Adipose tissue (tissue), 3 donors: ENCODE data around the gene PCLO. TPM values are rescaled to one million over a fixed set of nuclear protein-coding genes. Genes with fewer than 3 reads are reported as not detected.

ENCODE experiments used
- H3K27ac ChIP-seq: one replicate; pipeline ENCODE4 v1.5.1; 2013; ENCODE audit warnings: low read depth, low read length
- whole genome bisulfite sequencing, 3 donors: extraction: QIAGEN DNeasy Blood & Tissue Kit; methylation state at CpG; one replicate each; pipeline ENCODE4 v1.1.7; 2013; 5-methylcytosine and 5-hydroxymethylcytosine counted together
- polyA plus RNA-seq, 3 donors: library from polyadenylated mRNA; stranded (reverse); fragments of 200-250 nt; gene quantifications; one replicate each; pipeline ENCODE4 v1.2.3, GENCODE V29; 2013
- donor health status: healthy with polysubstance abuse.
- donor health status: Bipolar disorder and iron deficiency.
- donor health status: healthy.

PCLO gene
- polyA plus RNA-seq: 1 to 10 TPM in 1 of 3 donors, under 1 TPM in 2; under 0.01 to 1.4 (median 0.55) TPM

- no peak within 1 kb of the TSS for H3K27ac ChIP-seq
- 0 to 1% (median 0%) methylated on average over 54 to 77 of the region's 77 CpGs for WGBS, 3 donors
These were observed at the start of gene PCLO for GRCh38 chr7:83162402-83163256. Gene PCLO (minus strand): TSS chr7:83162884. CDS start chr7:83162592, 292 bp downstream.

- no peak overlapping the region for H3K27ac ChIP-seq
- 76 to 82% (median 79%) methylated on average over 1 of the region's 1 CpG for WGBS, 3 donors
These were observed 49.0 kb upstream of the PCLO start for GRCh38 chr7:83211685-83212084.

- no peak overlapping the region for H3K27ac ChIP-seq
- 73 to 78% (median 77%) methylated on average over 3 of the region's 3 CpGs for WGBS, 3 donors
These were observed 47.8 kb upstream of the PCLO start for GRCh38 chr7:83210479-83210878.

- H3K27ac ChIP-seq: no peak overlapping the region
- 89 to 93% (median 90%) methylated on average over 2 of the region's 2 CpGs for WGBS, 3 donors
These were observed 42.0 kb upstream of the PCLO start for GRCh38 chr7:83204715-83205114.

GRCh38 chr7:83201355-83201754 is 38.7 kb upstream of the PCLO start:
- 90 to 100% (median 93%) methylated on average over 1 of the region's 1 CpG for WGBS, 3 donors
- no peak overlapping the region for H3K27ac ChIP-seq

GRCh38 chr7:83190659-83191389 is 28.1 kb upstream of the PCLO start:
- no peak overlapping the region for H3K27ac ChIP-seq

GRCh38 chr7:83178796-83179195 is 16.1 kb upstream of the PCLO start:
- WGBS, 3 donors: 47 to 54% (median 54%) methylated on average over 1 of the region's 1 CpG
- H3K27ac ChIP-seq: no peak overlapping the region

- whole genome bisulfite sequencing, 3 donors: 70 to 80% (median 75%) methylated on average over 4 of the region's 4 CpGs
- no peak overlapping the region for H3K27ac ChIP-seq
These were observed 15.4 kb upstream of the PCLO start for GRCh38 chr7:83178066-83178465.

GRCh38 chr7:83173664-83174063 is 11.0 kb upstream of the PCLO start:
- no peak overlapping the region for H3K27ac ChIP-seq

- H3K27ac ChIP-seq: no peak overlapping the region
- WGBS, 3 donors: 73 to 90% (median 86%) methylated on average over 1 of the region's 1 CpG
These were observed 4.1 kb upstream of the PCLO start for GRCh38 chr7:83166781-83167180.

GRCh38 chr7:83161899-83162401 is 734 bp downstream of the PCLO start:
- no peak overlapping the region for H3K27ac ChIP-seq
- 2 to 3% (median 2%) methylated on average over 17 of the region's 17 CpGs for WGBS, 3 donors

GRCh38 chr7:83161186-83161585 is 1.5 kb downstream of the PCLO start:
- WGBS, 3 donors: 50 to 68% (median 61%) methylated on average over 4 of the region's 4 CpGs
- no peak overlapping the region for H3K27ac ChIP-seq

GRCh38 chr7:83159731-83160130 is 3.0 kb downstream of the PCLO start:
- no peak overlapping the region for H3K27ac ChIP-seq
- WGBS, 3 donors: 93 to 95% (median 95%) methylated on average over 2 of the region's 2 CpGs

GRCh38 chr7:83156006-83156405 is 6.7 kb downstream of the PCLO start:
- H3K27ac ChIP-seq: no peak overlapping the region
- 75 to 83% (median 79%) methylated on average over 3 of the region's 3 CpGs for whole genome bisulfite sequencing, 3 donors

GRCh38 chr7:83155407-83155806 is 7.3 kb downstream of the PCLO start:
- WGBS, 3 donors: 90 to 94% (median 94%) methylated on average over 1 of the region's 1 CpG
- H3K27ac ChIP-seq: no peak overlapping the region

GRCh38 chr7:83153419-83153818 is 9.3 kb downstream of the PCLO start:
- H3K27ac ChIP-seq: no peak overlapping the region
- WGBS, 3 donors: 18 to 59% (median 34%) methylated on average over 1 of the region's 1 CpG

GRCh38 chr7:83150310-83150709 is 12.4 kb downstream of the PCLO start:
- H3K27ac ChIP-seq: no peak overlapping the region
- WGBS, 3 donors: 66 to 92% (median 74%) methylated on average over 2 of the region's 2 CpGs

- WGBS, 3 donors: 63 to 76% (median 67%) methylated on average over 1 of the region's 1 CpG
- no peak overlapping the region for H3K27ac ChIP-seq
These were observed 13.2 kb downstream of the PCLO start for GRCh38 chr7:83149466-83149865.

- no peak overlapping the region for H3K27ac ChIP-seq
- WGBS, 3 donors: 51 to 74% (median 63%) methylated on average over 1 of the region's 1 CpG
These were observed 13.9 kb downstream of the PCLO start for GRCh38 chr7:83148776-83149175.
